ENCODE results near the gene HLA-DRB1.

DNA sequence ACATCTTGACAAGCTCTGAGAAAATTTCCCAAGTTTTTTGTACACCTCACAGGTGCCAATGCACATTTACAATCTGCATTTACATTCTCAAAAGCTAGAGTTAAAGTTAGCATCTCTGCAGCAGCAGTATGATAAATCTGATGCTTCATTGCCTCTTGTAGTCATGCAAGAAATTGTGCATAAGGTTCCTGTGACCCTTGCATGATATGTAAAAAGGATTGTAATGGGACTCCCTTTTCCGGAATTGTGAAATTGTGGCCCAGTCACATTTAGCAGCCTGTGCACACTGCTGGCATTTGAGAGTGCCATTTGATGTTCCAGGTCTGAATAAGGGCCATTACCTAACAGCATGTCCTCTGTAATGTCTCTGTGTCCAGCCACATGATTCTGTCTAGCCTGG, 24.1 kb downstream of the HLA-DRB1 start:
- TF ChIP-seq, protein P1, sequence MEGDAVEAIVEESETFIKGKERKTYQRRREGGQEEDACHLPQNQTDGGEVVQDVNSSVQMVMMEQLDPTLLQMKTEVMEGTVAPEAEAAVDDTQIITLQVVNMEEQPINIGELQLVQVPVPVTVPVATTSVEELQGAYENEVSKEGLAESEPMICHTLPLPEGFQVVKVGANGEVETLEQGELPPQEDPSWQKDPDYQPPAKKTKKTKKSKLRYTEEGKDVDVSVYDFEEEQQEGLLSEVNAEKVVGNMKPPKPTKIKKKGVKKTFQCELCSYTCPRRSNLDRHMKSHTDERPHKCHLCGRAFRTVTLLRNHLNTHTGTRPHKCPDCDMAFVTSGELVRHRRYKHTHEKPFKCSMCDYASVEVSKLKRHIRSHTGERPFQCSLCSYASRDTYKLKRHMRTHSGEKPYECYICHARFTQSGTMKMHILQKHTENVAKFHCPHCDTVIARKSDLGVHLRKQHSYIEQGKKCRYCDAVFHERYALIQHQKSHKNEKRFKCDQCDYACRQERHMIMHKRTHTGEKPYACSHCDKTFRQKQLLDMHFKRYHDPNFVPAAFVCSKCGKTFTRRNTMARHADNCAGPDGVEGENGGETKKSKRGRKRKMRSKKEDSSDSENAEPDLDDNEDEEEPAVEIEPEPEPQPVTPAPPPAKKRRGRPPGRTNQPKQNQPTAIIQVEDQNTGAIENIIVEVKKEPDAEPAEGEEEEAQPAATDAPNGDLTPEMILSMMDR (IDR thresholded peaks at IDR 0.05; ENCODE audit: low read depth, low read length), result no peak
- no peak for TF ChIP-seq EZH2phosphoT487 (IDR thresholded peaks at IDR 0.05; ENCODE audit: low read depth)

All from OCI-LY3 (cell line).